Hepatocyte (in vitro differentiated cells): Measurements from ENCODE around the gene DEDD2. TPM values are rescaled to one million over a fixed set of nuclear protein-coding genes. Genes with fewer than 3 reads are reported as not detected.

ENCODE experiments used
- DNase-seq: peaks from one replicate; pipeline ENCODE4 v3.0.0-alpha.2; 2016; ENCODE audit warnings: low spot score
- H2AFZ ChIP-seq: fragments of 200-600 bp; sonication (generic); 2 replicates; pipeline ENCODE4 v1.6.0; 2016; ENCODE audit warnings: antibody characterized with exemption, mild to moderate bottlenecking
- H3K27ac ChIP-seq: fragments of 200-600 bp; sonication (generic); 2 replicates; pipeline ENCODE4 v1.5.1; 2016; ENCODE audit warnings: mild to moderate bottlenecking
- H3K27me3 ChIP-seq: fragments of 200-600 bp; sonication (generic); 2 replicates; pipeline ENCODE4 v1.6.1; 2016
- H3K36me3 ChIP-seq: fragments of 200-600 bp; sonication (generic); replicated peaks from 2 replicates; pipeline ENCODE4 v1.5.1; 2016; ENCODE audit warnings: low read depth; ENCODE audit not compliant: insufficient read depth
- H3K4me1 ChIP-seq: fragments of 200-600 bp; sonication (generic); 2 replicates; pipeline ENCODE4 v1.5.1; 2016; ENCODE audit warnings: mild to moderate bottlenecking, moderate library complexity; ENCODE audit not compliant: insufficient read depth
- H3K4me2 ChIP-seq: fragments of 200-600 bp; sonication (generic); 2 replicates; pipeline ENCODE4 v1.6.0; 2016
- H3K4me3 ChIP-seq: fragments of 200-600 bp; sonication (generic); 2 replicates; pipeline ENCODE4 v1.5.1; 2016; ENCODE audit warnings: mild to moderate bottlenecking
- H3K79me2 ChIP-seq: fragments of 200-600 bp; sonication (generic); 2 replicates; pipeline ENCODE4 v1.6.0; 2017; ENCODE audit warnings: mild to moderate bottlenecking
- H3K9me2 ChIP-seq: fragments of 200-600 bp; sonication (generic); replicated peaks from 2 replicates; pipeline ENCODE4 v1.6.0; 2017; ENCODE audit warnings: mild to moderate bottlenecking; ENCODE audit not compliant: insufficient read depth
- H3K9me3 ChIP-seq: fragments of 200-600 bp; sonication (generic); 2 replicates; pipeline ENCODE4 v1.5.1; 2016; ENCODE audit warnings: low read depth, mild to moderate bottlenecking
- H4K20me1 ChIP-seq: fragments of 200-600 bp; sonication (generic); 2 replicates; pipeline ENCODE4 v1.6.0; 2016; ENCODE audit warnings: mild to moderate bottlenecking; ENCODE audit not compliant: insufficient read depth, poor library complexity, severe bottlenecking
- CTCF ChIP-seq: fragments of 200-600 bp; sonication (generic); IDR thresholded peaks from 2 replicates; pipeline ENCODE4 v1.5.1; 2016; ENCODE audit warnings: antibody characterized with exemption, mild to moderate bottlenecking; ENCODE audit not compliant: poor library complexity
- EZH2 ChIP-seq: fragments of 200-600 bp; sonication (generic); IDR thresholded peaks from 2 replicates; pipeline ENCODE4 v1.6.1; 2016; ENCODE audit warnings: antibody characterized with exemption, mild to moderate bottlenecking, borderline replicate concordance
- EZH2phosphoT487 ChIP-seq: fragments of 200-600 bp; sonication (generic); IDR thresholded peaks from one replicate; pipeline ENCODE4 v1.6.1; 2018; ENCODE audit warnings: antibody characterized with exemption, mild to moderate bottlenecking, low read depth, moderate library complexity; ENCODE audit not compliant: unreplicated experiment, severe bottlenecking
- WGBS: methylation state at CpG from one replicate; pipeline ENCODE4 v1.1.6; 2016; ENCODE audit warnings: low lambda C conversion rate; ENCODE audit errors: missing lambda C conversion rate; 5-methylcytosine and 5-hydroxymethylcytosine counted together
- polyA plus RNA-seq: library from polyadenylated mRNA; unstranded; fragments of >200 nt; fragmentation: Nextera tagmentation; extraction: Ambion mirVana; gene quantifications from 2 replicates; pipeline ENCODE4 v1.2.1, GENCODE V29; 2016
- total RNA-seq: library from RNA; depleted of rRNA; stranded (reverse); fragments of >200 nt; gene quantifications from 2 replicates; pipeline ENCODE4 v1.2.3, GENCODE V29; 2014

DEDD2 gene
- total and polyA plus RNA-seq, 2 experiments from 2014 or later = 34.2 to 37.8 TPM

GRCh38 chr19:42184401-42184861 is 33.0 kb downstream of the DEDD2 start:
- H3K4me3 ChIP-seq = no peak overlapping the region
- H3K4me1 ChIP-seq = no peaks in the 10 kb centered on the region
- no peaks in the 10 kb centered on the region for H3K9me3 ChIP-seq
- WGBS = 6% methylated on average over 1 of the region's 1 CpG
- no peak overlapping the region for H2AFZ ChIP-seq
- DNase-seq = peak; percentile 85
- no peaks in the 10 kb centered on the region for H3K9me2 ChIP-seq
- H3K27ac ChIP-seq = no peak overlapping the region
- no peaks in the 10 kb centered on the region for H4K20me1 ChIP-seq
- H3K79me2 ChIP-seq = no peaks in the 10 kb centered on the region
- TF ChIP-seq EZH2 = no peak
- peak; percentile 74 for TF ChIP-seq CTCF
- TF ChIP-seq EZH2phosphoT487 = no peak
- H3K36me3 ChIP-seq = no peaks in the 10 kb centered on the region
- peaks cover 42% of the 10 kb centered on the region for H3K27me3 ChIP-seq
- H3K4me2 ChIP-seq = no peak overlapping the region

- H3K27ac ChIP-seq = no peak overlapping the region
- H3K4me1 ChIP-seq = peaks cover 3% of the 10 kb centered on the region
- no peak for TF ChIP-seq CTCF
- no peak for TF ChIP-seq EZH2
- H4K20me1 ChIP-seq = no peaks in the 10 kb centered on the region
- no peaks in the 10 kb centered on the region for H3K79me2 ChIP-seq
- no peak overlapping the region for H3K4me3 ChIP-seq
- H2AFZ ChIP-seq = no peak overlapping the region
- WGBS = 35% methylated on average over 4 of the region's 13 CpGs
- no peaks in the 10 kb centered on the region for H3K9me3 ChIP-seq
- DNase-seq = no peak
- H3K36me3 ChIP-seq = no peaks in the 10 kb centered on the region
- H3K9me2 ChIP-seq = no peaks in the 10 kb centered on the region
- no peak overlapping the region for H3K4me2 ChIP-seq
- H3K27me3 ChIP-seq = peaks cover 86% of the 10 kb centered on the region
Measured at GRCh38 chr19:42178791-42179674, 38.4 kb downstream of the DEDD2 start.

- no peak for TF ChIP-seq EZH2
- TF ChIP-seq CTCF = no peak
- no peak for TF ChIP-seq EZH2phosphoT487
- Histone ChIP-seq H3K9me2 (no peaks in the 10 kb centered on the region), H3K4me2 (no peak overlapping the region), H2AFZ (no peak overlapping the region), H3K4me1 (peaks cover 3% of the 10 kb centered on the region), H3K27me3 (peaks cover 80% of the 10 kb centered on the region), H3K27ac (no peak overlapping the region), H3K4me3 (no peak overlapping the region), H3K79me2 (no peaks in the 10 kb centered on the region), H4K20me1 (no peaks in the 10 kb centered on the region), H3K9me3 (no peaks in the 10 kb centered on the region), H3K36me3 (no peaks in the 10 kb centered on the region)
- DNase-seq = no peak
- WGBS = 46% methylated on average over 3 of the region's 3 CpGs
Measured at GRCh38 chr19:42177686-42178019, 39.8 kb downstream of the DEDD2 start.
